OCI-LY3 (cell line): ENCODE results near the gene ADORA2A.

Experiments
- CTCF ChIP-seq: fragments of 200-600, 300-600 bp; sonication (generic); IDR thresholded peaks from 2 replicates; pipeline ENCODE4 v1.5.1; 2014; ENCODE audit warnings: antibody characterized with exemption, low read length, low read depth
- EZH2phosphoT487 ChIP-seq: fragments of 200-600 bp; shearing (Covaris generic); IDR thresholded peaks from 2 replicates; pipeline ENCODE4 v1.6.1; 2018; ENCODE audit warnings: antibody characterized with exemption, mixed run types, low read depth

- TF ChIP-seq CTCF, result no peak
- TF ChIP-seq EZH2phosphoT487, result no peak
Observed at GRCh38 chr22:24455039-24455438, 27.6 kb downstream of the ADORA2A start.
